SJCRH30 (cell line): ENCODE results near the gene MAP4K3. TPM values are rescaled to one million over a fixed set of nuclear protein-coding genes. Genes with fewer than 3 reads are reported as not detected.

Experiments used
- DNase-seq, 2 experiments: peaks; one replicate each; pipeline ENCODE4 v3.0.0-alpha.2; 2015 to 2020
- H3K27ac ChIP-seq: fragments of 250-450 bp; sonication (Bioruptor Pico); 2 replicates; pipeline ENCODE4 v1.5.1; 2020; ENCODE audit warnings: mild to moderate bottlenecking, moderate library complexity
- H3K27me3 ChIP-seq: fragments of 250-450 bp; sonication (Bioruptor Pico); 2 replicates; pipeline ENCODE4 v1.5.1; 2020; ENCODE audit warnings: mild to moderate bottlenecking, moderate library complexity
- H3K36me3 ChIP-seq: fragments of 250-450 bp; sonication (Bioruptor Pico); 2 replicates; pipeline ENCODE4 v1.5.1; 2020; ENCODE audit warnings: mild to moderate bottlenecking, moderate library complexity
- H3K4me1 ChIP-seq: fragments of 250-450 bp; sonication (Bioruptor Pico); 2 replicates; pipeline ENCODE4 v1.5.1; 2020; ENCODE audit warnings: mild to moderate bottlenecking, moderate library complexity
- H3K4me3 ChIP-seq: fragments of 250-450 bp; sonication (Bioruptor Pico); 2 replicates; pipeline ENCODE4 v1.5.1; 2020; ENCODE audit warnings: mild to moderate bottlenecking, moderate library complexity
- H3K9me3 ChIP-seq: fragments of 250-450 bp; sonication (Bioruptor Pico); replicated peaks from 2 replicates; pipeline ENCODE4 v1.5.1; 2020; ENCODE audit warnings: mild to moderate bottlenecking, moderate library complexity
- total RNA-seq: library from RNA; depleted of rRNA; stranded (reverse); fragments of >200 nt; shearing (Covaris generic); gene quantifications from 2 replicates; pipeline ENCODE4 v1.2.3, GENCODE V29; 2014

Gene MAP4K3
- total RNA-seq, 1 experiment from 2014 or later = 66.7 TPM

GRCh38 chr2:39464864-39465263 is 27.8 kb upstream of the MAP4K3 start:
- Histone ChIP-seq H3K9me3 (no peaks in the 10 kb centered on the region), H3K27ac (no peak overlapping the region), H3K4me3 (no peak overlapping the region), H3K4me1 (peaks cover 8% of the 10 kb centered on the region), H3K36me3 (no peaks in the 10 kb centered on the region), H3K27me3 (no peaks in the 10 kb centered on the region)
- DNase-seq = no peak

- no peak for DNase-seq
Measured at GRCh38 chr2:39455826-39456225, 18.7 kb upstream of the MAP4K3 start.

GRCh38 chr2:39452396-39452795 is 15.3 kb upstream of the MAP4K3 start:
- 0 out of 2 replicates have a peak, but pooled peaks cover 3% of the 10 kb centered on the region for H3K9me3 ChIP-seq
- H3K27ac ChIP-seq = no peak overlapping the region
- H3K4me1 ChIP-seq = no peaks in the 10 kb centered on the region
- no peaks in the 10 kb centered on the region for H3K36me3 ChIP-seq
- no peak for DNase-seq
- H3K27me3 ChIP-seq = no peaks in the 10 kb centered on the region
- H3K4me3 ChIP-seq = no peak overlapping the region

More at GRCh38 chr2:39455826-39456225, 18.7 kb upstream of the MAP4K3 start:
- H3K9me3 ChIP-seq = 0 out of 2 replicates have a peak, but pooled peaks cover 3% of the 10 kb centered on the region
- no peak overlapping the region for H3K27ac ChIP-seq
- no peaks in the 10 kb centered on the region for H3K4me1 ChIP-seq
- H3K36me3 ChIP-seq = no peaks in the 10 kb centered on the region
- H3K4me3 ChIP-seq = no peak overlapping the region
- no peaks in the 10 kb centered on the region for H3K27me3 ChIP-seq

- no peak for DNase-seq
- Histone ChIP-seq H3K4me1 (no peaks in the 10 kb centered on the region), H3K4me3 (no peak overlapping the region), H3K27me3 (no peaks in the 10 kb centered on the region), H3K9me3 (0 out of 2 replicates have a peak, but pooled peaks cover 3% of the 10 kb centered on the region), H3K36me3 (no peaks in the 10 kb centered on the region), H3K27ac (no peak overlapping the region)
Measured at GRCh38 chr2:39451954-39452353, 14.9 kb upstream of the MAP4K3 start.

GRCh38 chr2:39448169-39448502 is 11.1 kb upstream of the MAP4K3 start:
- Histone ChIP-seq H3K27me3 (no peaks in the 10 kb centered on the region), H3K9me3 (0 out of 2 replicates have a peak, but pooled peaks cover under 1% of the 10 kb centered on the region), H3K27ac (no peak overlapping the region), H3K4me1 (no peaks in the 10 kb centered on the region), H3K4me3 (no peak overlapping the region), H3K36me3 (no peaks in the 10 kb centered on the region)
- DNase-seq = no peak

GRCh38 chr2:39447266-39448168 is 10.4 kb upstream of the MAP4K3 start:
- H3K27ac ChIP-seq = no peak overlapping the region
- H3K4me1 ChIP-seq = no peaks in the 10 kb centered on the region
- no peak for DNase-seq
- H3K9me3 ChIP-seq = 0 out of 2 replicates have a peak, but pooled peaks cover 4% of the 10 kb centered on the region
- H3K27me3 ChIP-seq = no peaks in the 10 kb centered on the region
- H3K36me3 ChIP-seq = no peaks in the 10 kb centered on the region
- H3K4me3 ChIP-seq = no peak overlapping the region

GRCh38 chr2:39445934-39446333 is 8.8 kb upstream of the MAP4K3 start:
- Histone ChIP-seq H3K36me3 (no peaks in the 10 kb centered on the region), H3K9me3 (0 out of 2 replicates have a peak, but pooled peaks cover 4% of the 10 kb centered on the region), H3K4me3 (no peak overlapping the region), H3K27me3 (no peaks in the 10 kb centered on the region), H3K4me1 (no peaks in the 10 kb centered on the region), H3K27ac (no peak overlapping the region)
- DNase-seq = no peak

- Histone ChIP-seq H3K36me3 (no peaks in the 10 kb centered on the region), H3K27me3 (no peaks in the 10 kb centered on the region), H3K9me3 (0 out of 2 replicates have a peak, but pooled peaks cover 4% of the 10 kb centered on the region), H3K4me3 (no peak overlapping the region), H3K27ac (no peak overlapping the region), H3K4me1 (no peaks in the 10 kb centered on the region; the same call in 1 of the 2 replicates)
- DNase-seq = no peak
Measured at GRCh38 chr2:39443009-39443408, 5.9 kb upstream of the MAP4K3 start.

- Histone ChIP-seq H3K27me3 (no peaks in the 10 kb centered on the region), H3K4me3 (peak overlapping the region; percentile 90), H3K4me1 (peaks cover 4% of the 10 kb centered on the region; the same call in 1 of the 2 replicates), H3K36me3 (no peaks in the 10 kb centered on the region), H3K27ac (peak overlapping the region; percentile 82; the same call in 1 of the 2 replicates), H3K9me3 (no peaks in the 10 kb centered on the region)
- DNase-seq = peak; percentile 39 to 56
Measured at GRCh38 chr2:39437522-39438296, 624 bp upstream of the MAP4K3 start.

- Histone ChIP-seq H3K27me3 (no peaks in the 10 kb centered on the region), H3K36me3 (no peaks in the 10 kb centered on the region), H3K4me3 (peak overlapping the region; percentile 90), H3K4me1 (peaks cover 8% of the 10 kb centered on the region; the same call in 1 of the 2 replicates), H3K27ac (peak overlapping the region; percentile 82), H3K9me3 (no peaks in the 10 kb centered on the region)
- DNase-seq = peak in 1 of 2 experiments; percentile 36
Measured at GRCh38 chr2:39435741-39436591, 1.1 kb downstream of the MAP4K3 start.

GRCh38 chr2:39435234-39435633 is 1.9 kb downstream of the MAP4K3 start:
- Histone ChIP-seq H3K36me3 (no peaks in the 10 kb centered on the region), H3K27ac (no peak overlapping the region), H3K4me1 (peaks cover 8% of the 10 kb centered on the region; the same call in 1 of the 2 replicates), H3K4me3 (peak overlapping the region; percentile 90), H3K9me3 (no peaks in the 10 kb centered on the region), H3K27me3 (no peaks in the 10 kb centered on the region)
- DNase-seq = peak; percentile 26 to 59

- DNase-seq = no peak
- Histone ChIP-seq H3K36me3 (peaks cover 2% of the 10 kb centered on the region), H3K27me3 (no peaks in the 10 kb centered on the region), H3K27ac (no peak overlapping the region), H3K4me1 (peaks cover 8% of the 10 kb centered on the region; the same call in 1 of the 2 replicates), H3K4me3 (no peak overlapping the region), H3K9me3 (no peaks in the 10 kb centered on the region)
Measured at GRCh38 chr2:39434233-39434897, 2.7 kb downstream of the MAP4K3 start.

GRCh38 chr2:39433586-39434195 is 3.4 kb downstream of the MAP4K3 start:
- DNase-seq = no peak
- Histone ChIP-seq H3K27me3 (no peaks in the 10 kb centered on the region), H3K4me3 (no peak overlapping the region), H3K9me3 (no peaks in the 10 kb centered on the region), H3K27ac (no peak overlapping the region), H3K36me3 (peaks cover 5% of the 10 kb centered on the region), H3K4me1 (peaks cover 8% of the 10 kb centered on the region; the same call in 1 of the 2 replicates)
